ENCODE measurements around the gene SRSF1. TPM values are rescaled to one million over a fixed set of nuclear protein-coding genes. Genes with fewer than 3 reads are reported as not detected.

SRSF1 gene
- total RNA-seq, 1 experiment from 2014 or later: 462 TPM

GRCh38 chr17:57971572-57971971, 35.5 kb downstream of the SRSF1 start:
- WGBS (ENCODE audit: extremely low coverage, insufficient read length, low lambda C conversion rate): no CpG with 5 or more reads among the region's 10 CpGs
- no peak overlapping the region for H4K5ac ChIP-seq (ENCODE audit: insufficient read length, low read depth, low read length)
- H2BK5ac ChIP-seq (ENCODE audit: insufficient read length, low read length): no peak overlapping the region
- H3K4me1 ChIP-seq (ENCODE audit: insufficient read depth, low read length): peaks cover 2% of the 10 kb centered on the region; the same call in 1 of the 2 replicates
- no peak overlapping the region for H3K14ac ChIP-seq (ENCODE audit: insufficient read depth, low read length)
- peak overlapping the region in 1 of 3 experiments; percentile 3; a peak in 1 of 7 replicates for H3K27ac Mint-ChIP-seq
- H4K8ac ChIP-seq (replicated peaks; ENCODE audit: insufficient read length, low read depth, low read length): no peak overlapping the region
- H3K79me2 ChIP-seq (ENCODE audit: insufficient read depth, low read length): no peaks in the 10 kb centered on the region
- H3K36me3 Mint-ChIP-seq (ENCODE audit: insufficient read depth in 1 of 3, low read depth in 3 of 3): peaks cover 20 to 39% (median 33%) of the 10 kb centered on the region in 3 experiments; a peak in 6 of 7 replicates
- H3T11ph ChIP-seq (ENCODE audit: low read length): no peak overlapping the region
- H3K27me3 ChIP-seq (ENCODE audit: insufficient read depth, low read length): no peaks in the 10 kb centered on the region
- H2AK5ac ChIP-seq (ENCODE audit: insufficient read length, low read length): no peak overlapping the region
- DNase-seq: no peak
- peaks cover 7 to 12% of the 10 kb centered on the region in 2 experiments for H3K4me1 Mint-ChIP-seq
- H3K23me2 ChIP-seq (ENCODE audit: insufficient read length, low read depth, low read length, poor library complexity, severe bottlenecking): no peaks in the 10 kb centered on the region
- no peak overlapping the region for H3K56ac ChIP-seq (ENCODE audit: insufficient read length, low read depth, low read length)
- no peak overlapping the region for H2BK15ac ChIP-seq (ENCODE audit: low read depth, low read length)
- H3K79me1 ChIP-seq (ENCODE audit: insufficient read depth, low read depth, low read length, poor library complexity, severe bottlenecking): no peaks in the 10 kb centered on the region
- H3K4me2 ChIP-seq (ENCODE audit: insufficient read depth, insufficient read length, low read length): no peak overlapping the region
- H4K20me1 ChIP-seq (ENCODE audit: control insufficient read depth, insufficient read depth, insufficient read length): no peaks in the 10 kb centered on the region
- H2BK120ac ChIP-seq (ENCODE audit: low read depth, low read length, poor library complexity, severe bottlenecking): no peak overlapping the region
- no peak overlapping the region for H3K18ac ChIP-seq (ENCODE audit: insufficient read length, low read depth, low read length)
- H2BK12ac ChIP-seq (ENCODE audit: insufficient read length, low read depth, low read length): no peak overlapping the region
- H3K9ac ChIP-seq (ENCODE audit: extremely low read depth, insufficient read length, low read length): no peak overlapping the region
- H3K23ac ChIP-seq (ENCODE audit: insufficient read length, low read depth, low read length): no peak overlapping the region
- H3K4ac ChIP-seq (ENCODE audit: low read depth, low read length): no peak overlapping the region
- no peaks in the 10 kb centered on the region for H3K9me3 ChIP-seq (ENCODE audit: control insufficient read depth, low read depth, low read length)
- no peaks in the 10 kb centered on the region; the same call in 1 of the 2 replicates for H3K27me3 Mint-ChIP-seq (ENCODE audit: low read depth)
- no peaks in the 10 kb centered on the region for H3K9me3 Mint-ChIP-seq
- H2AFZ ChIP-seq (ENCODE audit: low read length): no peak overlapping the region
- no peak for TF ChIP-seq CTCF (conservative IDR thresholded peaks at IDR 0.05)
- H3K27ac ChIP-seq (ENCODE audit: insufficient read length, low read depth, low read length): no peak overlapping the region
- H4K91ac ChIP-seq (ENCODE audit: insufficient read length, low read depth, low read length): no peak overlapping the region
- H3K4me3 Mint-ChIP-seq: no peak overlapping the region
- no peak overlapping the region for H2BK20ac ChIP-seq (ENCODE audit: low read depth, low read length, poor library complexity, severe bottlenecking)

Data from H9 (cell line).